NCI-H2081 (cell line): ENCODE measurements around the gene SHISAL1.

ENCODE experiments used
- DNase-seq, 2 experiments: peaks; one replicate each; lab custom pipeline; 2025; lab: John Stamatoyannopoulos, UW

Gene SHISAL1

GRCh38 chr22:44342347-44342956 lies 29.7 kb upstream of the SHISAL1 start:
- DNase-seq = no peak

DNA sequence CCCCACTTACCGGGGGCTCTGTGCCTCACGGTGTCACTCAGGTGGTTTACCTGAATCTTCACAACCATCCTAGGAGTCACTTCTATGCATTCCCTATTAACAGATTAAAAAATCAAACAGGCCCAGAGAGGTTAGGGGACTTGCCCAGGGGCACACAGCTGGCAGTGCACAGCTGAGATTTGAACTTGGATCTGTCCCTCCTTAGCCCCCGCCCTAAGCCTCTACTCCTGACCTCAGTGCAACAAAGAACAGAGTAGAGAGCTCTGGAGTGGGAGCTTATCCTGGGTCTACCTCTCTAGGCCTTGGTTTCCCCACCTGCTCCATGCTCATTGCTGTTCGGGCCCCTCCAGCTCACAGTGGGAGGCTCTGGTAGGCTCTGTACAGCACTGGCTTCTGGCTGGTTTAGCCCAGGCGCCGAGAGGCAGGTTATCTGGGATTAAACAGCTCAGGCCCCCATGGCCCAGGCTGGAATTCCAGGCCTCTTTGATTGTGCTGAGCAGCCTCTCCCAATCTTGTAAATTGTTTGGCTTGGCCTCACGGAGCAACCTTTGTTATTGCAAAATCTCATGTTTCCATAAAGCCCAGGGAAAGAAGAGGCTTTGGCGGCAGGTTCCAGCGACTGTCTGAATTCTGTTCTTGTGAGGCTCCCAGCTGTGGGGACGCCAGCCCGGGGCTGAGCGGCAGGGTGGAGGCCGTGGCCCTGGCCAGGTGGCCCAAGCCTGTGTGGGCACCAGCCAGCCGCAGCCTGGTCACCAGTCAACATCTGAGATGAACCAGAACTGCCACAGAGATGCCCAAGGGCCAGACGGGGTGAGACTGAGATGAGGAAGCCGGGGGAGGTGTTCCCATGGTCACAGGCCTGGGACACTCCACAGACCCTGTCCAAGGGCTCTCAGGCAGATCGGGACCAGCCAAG lies 28.9 kb upstream of the SHISAL1 start:
- DNase-seq = no peak

DNA sequence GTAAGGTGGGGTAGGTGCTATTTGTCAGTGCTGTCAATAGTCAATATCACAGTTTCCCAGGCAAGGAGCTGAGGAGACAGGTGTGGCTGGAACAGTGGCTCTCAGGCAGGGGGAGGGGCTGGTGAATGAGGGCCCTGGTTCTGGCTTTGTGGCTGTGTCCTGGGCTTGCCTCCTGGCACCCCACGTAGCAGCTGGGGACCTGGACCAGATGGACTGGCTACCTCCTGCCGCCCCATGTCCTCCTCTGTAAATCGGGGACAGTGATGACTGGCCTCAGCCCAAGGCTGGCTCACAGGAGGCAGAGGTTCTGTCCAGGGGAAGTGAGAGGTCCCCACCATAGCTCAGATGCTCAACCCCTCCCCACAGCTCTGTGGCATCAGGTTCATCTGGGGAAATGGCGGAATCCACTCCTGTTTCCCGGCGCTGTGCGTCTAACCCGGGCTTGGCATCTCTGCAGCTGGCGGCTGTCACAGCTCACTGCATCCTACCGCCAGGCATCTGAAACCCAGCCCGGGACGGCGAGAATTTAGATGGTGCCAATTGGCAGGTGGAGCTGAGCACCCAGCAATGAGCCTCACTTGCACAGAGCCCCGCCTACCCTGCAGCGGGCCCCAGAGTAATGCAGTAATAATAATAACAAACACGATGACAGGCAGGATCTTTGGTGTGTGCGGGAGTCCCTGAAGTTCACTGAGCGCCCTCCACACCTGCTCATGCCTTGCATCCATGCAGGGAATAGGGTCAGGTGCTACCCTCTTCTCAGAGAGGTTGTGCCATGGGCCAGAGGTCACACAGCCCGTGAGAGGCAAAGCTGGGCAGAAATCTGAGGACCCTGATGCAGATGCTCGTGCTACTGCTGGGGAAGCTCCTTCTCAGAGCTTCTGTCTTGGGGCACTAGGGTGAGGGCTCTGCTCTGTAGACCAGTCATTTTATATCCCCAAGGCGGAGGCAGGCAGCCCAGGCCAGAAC lies 27.8 kb upstream of the SHISAL1 start:
- DNase-seq = no peak

- peak in 1 of 2 experiments; percentile 28 for DNase-seq
Measured at GRCh38 chr22:44338906-44339305, 26.2 kb upstream of the SHISAL1 start.

GRCh38 chr22:44338177-44338810 lies 25.5 kb upstream of the SHISAL1 start:
- no peak for DNase-seq

DNA sequence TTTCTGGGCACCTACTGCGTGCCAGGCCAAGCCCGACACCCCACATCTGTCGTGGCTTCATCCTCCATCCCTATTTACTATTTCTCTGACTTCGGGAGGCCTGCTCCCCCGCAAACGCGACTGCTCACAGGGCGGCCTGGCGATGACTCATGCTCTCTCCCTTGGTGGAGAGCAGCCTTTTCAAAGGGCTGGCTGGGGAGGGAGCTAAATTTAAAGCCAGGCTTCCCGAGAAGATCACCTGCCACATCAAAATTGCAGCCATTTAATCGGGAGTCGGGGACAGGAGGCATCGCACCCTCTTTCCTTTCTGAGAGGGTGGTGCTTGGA lies 24.9 kb upstream of the SHISAL1 start:
- DNase-seq = peak; percentile 25 to 67

- DNase-seq = peak; percentile 35 to 67
Measured at GRCh38 chr22:44336962-44337677, 24.4 kb upstream of the SHISAL1 start.

GRCh38 chr22:44335903-44336803 lies 23.4 kb upstream of the SHISAL1 start:
- DNase-seq = no peak

DNA sequence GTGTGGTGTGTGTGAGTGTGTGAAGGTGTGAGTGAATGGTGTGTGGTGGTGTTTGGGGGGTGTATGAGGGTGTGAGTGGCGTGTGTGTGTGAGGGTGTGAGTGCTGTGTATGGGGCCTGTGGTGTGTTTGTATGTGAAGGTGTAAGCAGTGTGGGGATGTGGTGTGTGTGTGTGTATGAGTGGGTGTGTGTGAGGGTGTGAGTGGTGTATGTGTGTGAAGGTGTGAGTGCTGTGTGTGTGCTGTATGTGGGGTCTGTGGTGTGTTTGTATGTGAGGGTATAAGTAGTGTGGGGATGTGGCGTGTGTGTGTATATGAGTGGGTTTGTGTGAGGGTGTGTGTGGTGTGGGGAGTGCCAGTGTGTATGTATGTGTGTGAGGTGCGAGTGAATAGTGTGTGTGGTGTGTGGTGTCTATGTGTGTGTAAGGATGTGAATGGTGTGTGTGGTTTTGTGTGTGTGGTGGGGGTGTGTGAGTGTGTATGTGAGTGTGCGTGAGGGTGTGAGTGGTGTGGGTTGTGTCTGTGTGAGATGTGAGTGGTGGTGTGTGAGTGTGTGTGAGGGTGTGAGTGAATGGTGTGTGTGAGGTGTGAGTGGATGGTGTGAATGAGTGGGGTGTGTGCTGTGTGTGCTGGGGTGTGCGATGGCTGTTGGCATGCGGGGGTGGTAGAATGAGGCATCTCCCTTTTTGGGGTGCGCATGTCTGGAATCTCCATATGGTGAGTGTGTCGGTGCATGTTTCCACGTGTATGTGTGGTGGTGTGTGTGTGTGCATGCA lies 22.5 kb upstream of the SHISAL1 start:
- no peak for DNase-seq

DNA sequence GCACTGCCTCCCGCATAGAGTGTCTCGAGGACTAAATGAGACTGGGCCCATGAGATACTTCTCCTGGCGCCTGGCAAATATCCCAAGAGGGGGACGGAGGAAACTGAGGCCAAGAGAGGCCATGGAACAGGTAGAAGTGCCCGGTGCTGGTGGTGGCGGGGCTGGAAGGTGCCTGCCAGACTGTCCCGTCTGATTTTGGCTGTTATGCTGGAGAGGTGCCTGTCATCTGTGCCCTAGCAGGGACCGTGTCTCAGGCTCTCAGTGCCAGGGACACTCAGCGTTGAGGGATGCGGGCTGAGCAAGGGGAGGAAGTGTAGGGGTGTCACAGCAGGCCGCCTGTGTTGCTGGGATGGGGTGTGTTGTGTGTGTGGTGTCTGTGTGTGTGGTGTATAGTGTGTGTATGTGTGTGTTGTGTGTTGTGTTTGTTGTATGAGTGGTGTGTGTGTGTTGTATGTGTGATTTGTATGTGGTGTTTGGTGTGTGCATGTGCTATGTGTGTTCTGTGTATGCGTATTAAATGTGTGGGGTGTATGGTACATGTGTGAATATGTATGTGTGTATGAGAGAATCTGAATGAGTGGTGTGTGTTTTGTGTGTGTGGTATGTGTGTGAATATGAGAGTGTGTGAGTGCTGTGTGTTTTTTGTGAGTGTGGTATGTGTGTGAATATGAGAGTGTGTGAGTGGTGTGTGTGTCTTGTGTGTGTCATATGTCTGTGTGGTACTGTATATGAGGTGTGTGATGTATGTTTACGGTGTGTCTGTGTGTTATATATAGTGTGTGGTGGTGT lies 21.3 kb upstream of the SHISAL1 start:
- no peak for DNase-seq

DNA sequence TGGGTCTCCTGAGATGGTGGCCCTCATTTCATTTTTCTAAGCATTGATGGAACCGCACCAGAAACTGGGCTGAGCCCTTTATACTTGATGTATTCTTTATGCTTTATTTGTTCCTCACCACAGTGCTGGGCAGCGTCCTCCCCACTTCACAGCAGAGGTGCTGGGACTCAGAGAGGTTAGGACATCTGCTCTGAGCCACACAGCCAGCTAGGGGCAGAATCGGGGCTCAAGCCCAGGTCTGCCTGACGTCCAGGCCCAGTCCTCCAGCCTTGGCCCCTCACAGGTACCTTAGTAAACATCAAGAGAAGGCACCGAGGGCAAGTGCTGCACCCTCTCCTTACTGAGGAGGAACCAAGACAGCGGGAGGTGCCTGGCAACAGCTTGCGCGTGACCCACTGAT lies 20.2 kb upstream of the SHISAL1 start:
- DNase-seq = no peak

GRCh38 chr22:44331881-44332714 lies 19.3 kb upstream of the SHISAL1 start:
- DNase-seq = no peak

- DNase-seq = no peak
Measured at GRCh38 chr22:44330744-44331660, 18.3 kb upstream of the SHISAL1 start.

DNA sequence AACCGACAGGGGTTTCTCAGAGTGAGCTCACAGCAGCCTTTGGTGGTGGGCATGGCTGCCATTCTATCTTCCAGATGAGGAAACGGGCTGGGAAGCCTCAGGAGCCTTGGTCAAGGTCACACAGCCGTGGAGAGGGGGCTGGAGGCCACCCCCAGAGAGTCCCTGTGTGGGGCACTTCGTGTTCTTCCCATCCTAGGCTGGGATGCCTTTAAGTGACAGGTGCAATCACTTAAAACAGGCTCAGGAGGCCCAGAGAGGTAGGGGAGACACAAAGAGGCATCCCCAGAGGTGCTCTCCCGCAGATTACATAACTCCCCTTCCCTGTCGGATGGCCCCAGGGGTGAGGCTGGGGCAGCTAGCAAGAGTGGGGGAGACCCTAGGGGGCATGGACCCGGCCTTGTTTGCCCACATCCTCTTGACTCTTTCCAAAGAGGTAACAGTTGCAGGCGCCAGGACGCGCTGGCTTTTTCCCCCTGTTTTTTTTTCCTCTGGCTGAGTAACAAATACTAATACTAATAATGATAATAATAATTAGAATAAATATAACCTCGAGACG lies 17.5 kb upstream of the SHISAL1 start:
- no peak for DNase-seq

GRCh38 chr22:44329179-44329796 lies 16.5 kb upstream of the SHISAL1 start:
- no peak for DNase-seq

GRCh38 chr22:44328762-44329161 lies 16.0 kb upstream of the SHISAL1 start:
- no peak for DNase-seq
